HG02870 (cell line): ENCODE data around the gene PADI2.

Experiments used
- ATAC-seq: cut with Tn5 transposase; IDR thresholded peaks from one replicate; pipeline ENCODE4 v1.9.1; 2021; ENCODE audit warnings: mild to moderate bottlenecking, moderate library complexity; ENCODE audit not compliant: unreplicated experiment

Gene PADI2

DNA sequence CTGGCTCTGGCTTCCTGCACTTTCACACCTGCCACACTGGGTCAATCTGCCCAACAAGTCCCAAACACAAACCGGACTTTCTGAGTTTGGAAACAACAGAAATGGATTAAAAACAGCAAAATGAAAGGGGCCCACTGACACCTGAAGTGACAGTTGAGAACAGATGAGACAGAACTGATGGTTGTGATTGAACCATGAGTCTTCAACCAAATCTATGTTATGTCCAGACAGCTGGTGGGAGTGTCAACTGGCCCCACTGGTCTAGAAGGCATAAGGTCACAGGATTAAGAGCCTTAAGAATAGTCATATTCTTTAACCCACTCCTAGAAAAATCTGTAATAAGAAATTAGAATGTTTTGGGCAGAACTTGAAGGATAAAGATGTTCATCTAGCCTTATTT, 94.5 kb downstream of the PADI2 start:
- no peak for ATAC-seq

DNA sequence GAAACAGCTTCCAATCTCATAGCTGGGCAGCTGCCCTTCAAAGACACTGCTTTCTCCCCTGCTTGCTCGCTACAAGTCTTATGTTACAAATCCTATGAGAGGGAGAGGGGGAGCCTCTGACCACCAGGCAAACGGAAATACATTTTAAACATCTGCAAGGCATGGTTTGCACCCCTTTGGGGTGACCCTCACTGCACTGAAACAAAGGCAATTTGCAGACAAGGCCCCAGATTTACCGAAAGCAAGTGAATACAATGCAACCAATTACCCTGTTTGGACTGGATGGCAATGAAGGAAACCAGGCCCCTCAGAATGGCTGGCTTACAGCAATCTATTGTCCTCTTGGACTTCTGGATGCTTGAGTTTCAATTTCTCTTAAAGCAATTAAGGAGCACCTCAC, 95.7 kb downstream of the PADI2 start:
- ATAC-seq: no peak

DNA sequence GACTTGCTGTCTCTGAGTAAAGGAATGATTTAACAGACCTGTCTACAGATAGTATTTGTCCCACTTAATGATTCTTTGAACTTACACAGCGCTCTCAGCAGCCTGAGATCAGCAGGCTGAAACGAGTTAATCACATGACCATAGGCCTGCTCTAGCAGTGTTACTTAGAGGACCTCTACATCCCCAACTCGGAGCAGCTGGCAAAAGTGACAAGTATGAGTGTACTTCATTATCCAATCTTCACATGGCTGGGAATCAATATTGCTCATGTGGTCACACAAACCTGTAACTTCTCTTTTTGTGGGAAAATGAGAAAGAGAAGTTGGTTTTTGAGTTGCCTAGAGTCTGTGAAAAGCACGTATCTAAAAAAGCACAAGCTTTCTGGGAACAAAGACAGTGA, 96.1 kb downstream of the PADI2 start:
- no peak for ATAC-seq

DNA sequence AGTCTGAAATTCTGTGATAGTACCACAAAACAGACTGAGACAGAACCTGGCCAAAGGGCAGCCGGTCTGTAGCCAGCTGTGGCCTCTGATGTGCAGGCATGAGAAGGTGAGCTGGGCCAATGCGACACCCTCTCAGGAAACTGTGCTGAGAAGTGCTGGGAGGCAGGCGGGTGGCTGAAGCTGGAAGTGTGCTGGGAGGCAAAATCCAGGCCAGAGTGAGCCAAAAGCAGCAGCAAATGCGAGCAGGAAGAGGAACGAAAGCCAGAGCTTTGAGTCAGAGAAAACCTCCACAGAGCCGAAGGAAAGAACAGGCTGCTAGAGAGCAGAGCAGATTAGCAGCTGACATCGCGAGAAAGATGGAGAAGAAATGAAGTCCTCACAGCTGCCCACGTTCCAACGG, 97.4 kb downstream of the PADI2 start:
- ATAC-seq: no peak

DNA sequence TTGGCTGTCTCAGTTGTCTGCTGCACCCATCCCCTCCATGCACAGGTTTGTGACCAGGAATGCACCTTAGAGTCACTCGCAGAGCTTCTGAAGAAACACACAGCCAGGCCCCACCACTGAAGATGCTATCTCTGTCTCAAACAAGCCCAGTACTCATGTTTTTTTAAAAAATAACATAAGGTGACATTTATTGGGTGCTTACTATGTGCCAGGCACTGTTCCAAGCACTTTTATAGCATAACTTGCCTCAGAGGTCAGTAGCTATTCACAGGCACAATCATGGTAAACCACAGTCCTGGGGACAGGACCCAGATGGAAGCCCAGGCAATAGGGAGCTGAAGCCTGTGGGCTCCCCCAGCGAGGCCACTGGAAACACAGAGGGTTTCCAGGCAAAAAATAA, 98.7 kb downstream of the PADI2 start:
- no peak for ATAC-seq

DNA sequence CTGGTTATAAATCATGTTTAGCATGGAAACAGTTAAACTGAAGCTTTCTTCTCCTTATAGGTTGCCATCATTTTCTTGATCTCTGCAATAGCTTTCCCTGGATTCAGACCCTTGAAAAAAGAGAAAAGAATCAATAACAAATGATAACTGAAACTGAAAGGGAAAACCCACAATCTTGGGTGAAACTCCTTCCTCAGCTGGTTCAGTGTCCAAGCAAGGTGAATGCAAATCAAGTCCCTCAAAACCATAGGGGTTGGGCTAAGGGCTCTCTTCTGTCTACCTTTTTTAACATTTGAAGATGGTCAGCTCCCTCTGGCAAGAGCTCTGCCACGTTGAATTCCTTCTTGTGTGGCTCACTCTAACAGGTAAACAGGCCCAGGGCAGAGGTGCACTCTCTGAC, 100.4 kb downstream of the PADI2 start:
- ATAC-seq: no peak

DNA sequence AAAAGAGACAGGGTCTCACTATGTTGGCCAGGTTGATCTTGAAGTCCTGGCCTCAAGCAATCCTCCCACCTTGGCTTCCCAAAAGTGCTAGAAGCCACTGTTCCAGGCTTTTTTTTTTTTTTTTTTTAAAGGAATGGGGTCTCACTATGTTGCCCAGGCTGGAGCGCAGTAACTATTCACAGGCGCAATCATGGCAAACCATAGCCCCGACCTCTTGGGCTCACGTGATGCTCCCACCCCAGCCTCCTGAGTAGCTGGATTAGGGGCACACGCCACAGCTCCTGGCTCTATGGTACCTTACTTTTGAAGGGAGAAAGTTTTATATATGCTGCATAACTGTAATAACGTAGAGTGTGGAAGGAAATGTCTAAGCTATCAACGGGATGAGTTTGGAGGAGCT, 101.8 kb downstream of the PADI2 start:
- ATAC-seq: no peak
